Occipital lobe (tissue), 2 donors: ENCODE measurements around the gene AMN. TPM values are rescaled to one million over a fixed set of nuclear protein-coding genes. Genes with fewer than 3 reads are reported as not detected.

Experiments
- DNase-seq: peaks from one replicate; lab custom pipeline; 2025; lab: John Stamatoyannopoulos, UW
- total RNA-seq: library from RNA; depleted of rRNA; stranded (reverse); fragments of >200 nt; gene quantifications from one replicate; pipeline ENCODE4 v1.2.3, GENCODE V29; 2014

Gene AMN
- total RNA-seq, 1 donor from 2014 or later: not detected

- no peak for DNase-seq
Measured at GRCh38 chr14:102927878-102928411, 5.5 kb downstream of the AMN start.

DNA sequence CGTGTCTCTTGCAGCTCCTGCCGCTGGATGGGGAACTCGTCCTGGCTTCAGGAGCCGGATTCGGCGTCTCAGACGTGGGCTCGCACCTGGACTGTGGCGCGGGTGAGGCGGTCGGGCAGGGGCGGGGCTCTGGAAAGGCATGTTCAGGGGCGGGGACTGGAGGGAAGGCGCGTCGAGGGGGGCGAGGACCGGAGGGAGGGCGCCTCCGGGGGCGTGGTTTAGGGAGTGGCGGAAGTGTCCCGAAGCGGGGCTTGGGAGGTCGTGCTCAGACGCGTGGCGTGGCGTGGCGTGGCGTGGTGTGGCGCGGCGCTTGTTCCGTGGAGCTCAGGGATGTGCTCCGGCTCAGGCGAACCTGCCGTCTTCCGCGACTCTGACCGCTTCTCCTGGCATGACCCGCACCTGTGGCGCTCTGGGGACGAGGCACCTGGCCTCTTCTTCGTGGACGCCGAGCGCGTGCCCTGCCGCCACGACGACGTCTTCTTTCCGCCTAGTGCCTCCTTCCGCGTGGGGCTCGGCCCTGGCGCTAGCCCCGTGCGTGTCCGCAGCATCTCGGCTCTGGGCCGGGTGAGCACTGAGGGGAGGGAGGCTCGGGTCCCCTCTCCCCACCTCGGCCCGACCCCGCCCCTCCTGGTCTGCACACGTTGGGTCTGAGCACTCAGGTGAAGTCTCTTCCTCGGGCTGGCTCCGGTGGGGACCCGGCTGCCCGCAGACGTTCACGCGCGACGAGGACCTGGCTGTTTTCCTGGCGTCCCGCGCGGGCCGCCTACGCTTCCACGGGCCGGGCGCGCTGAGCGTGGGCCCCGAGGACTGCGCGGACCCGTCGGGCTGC is 6.2 kb downstream of the AMN start:
- DNase-seq: no peak

GRCh38 chr14:102929241-102930137 is 7.0 kb downstream of the AMN start:
- DNase-seq: no peak

DNA sequence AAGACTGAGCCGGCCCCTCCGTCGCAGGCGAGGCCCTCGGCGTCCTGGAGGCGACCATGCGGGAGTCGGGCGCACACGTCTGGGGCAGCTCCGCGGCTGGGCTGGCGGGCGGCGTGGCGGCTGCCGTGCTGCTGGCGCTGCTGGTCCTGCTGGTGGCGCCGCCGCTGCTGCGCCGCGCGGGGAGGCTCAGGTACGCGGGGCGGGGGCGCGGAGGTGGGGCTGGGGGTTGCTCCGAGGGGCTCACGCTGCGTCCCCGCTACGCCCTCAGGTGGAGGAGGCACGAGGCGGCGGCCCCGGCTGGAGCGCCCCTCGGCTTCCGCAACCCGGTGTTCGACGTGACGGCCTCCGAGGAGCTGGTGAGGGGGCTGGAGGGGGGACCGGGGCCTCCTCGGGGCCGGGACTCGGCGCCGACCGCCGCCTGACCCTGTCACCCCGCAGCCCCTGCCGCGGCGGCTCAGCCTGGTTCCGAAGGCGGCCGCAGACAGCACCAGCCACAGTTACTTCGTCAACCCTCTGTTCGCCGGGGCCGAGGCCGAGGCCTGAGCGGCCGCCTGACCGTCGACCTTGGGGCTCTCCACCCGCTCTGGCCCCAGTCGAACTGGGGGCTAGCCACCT is 7.8 kb downstream of the AMN start:
- no peak for DNase-seq

DNA sequence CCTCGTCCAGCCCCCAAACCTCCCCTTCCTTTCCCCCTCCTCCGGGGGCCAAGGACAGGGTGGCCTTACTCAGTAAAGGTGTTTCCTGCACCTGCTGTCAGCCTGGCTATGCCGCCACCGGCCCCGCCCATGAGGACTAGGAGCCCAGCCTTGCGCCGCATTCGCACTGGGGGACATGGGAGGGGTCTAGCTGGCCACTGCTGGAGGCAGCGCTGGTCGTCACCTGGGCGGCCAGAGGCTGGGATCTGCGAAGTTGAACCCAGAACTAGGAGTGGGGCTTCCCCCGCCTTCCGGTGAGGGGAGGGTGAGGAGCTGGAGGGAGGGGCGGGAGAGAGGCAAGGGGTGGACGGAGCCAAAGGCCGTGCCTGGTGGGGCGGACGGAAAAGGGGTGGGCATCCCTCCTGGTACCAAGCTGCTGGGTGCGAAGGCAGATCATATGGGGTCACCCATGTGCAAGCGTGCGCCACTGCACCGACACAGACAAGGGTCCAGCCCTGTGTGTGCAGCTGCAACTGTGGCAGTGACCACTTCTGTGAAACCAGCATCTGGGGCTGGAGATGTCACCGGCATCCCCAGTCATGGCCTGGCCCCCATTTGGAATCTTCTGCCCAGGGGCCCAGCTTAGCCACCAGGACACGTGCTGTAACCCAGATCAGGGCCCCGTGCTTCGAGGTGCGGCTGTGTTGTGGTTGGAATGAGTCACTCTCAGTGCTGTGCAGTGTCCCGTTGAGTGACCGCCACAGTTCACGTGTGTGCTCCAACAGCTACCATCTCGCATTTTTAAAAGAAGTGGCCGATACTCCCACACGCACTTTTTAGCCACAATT is 8.5 kb downstream of the AMN start:
- DNase-seq: no peak

- no peak for DNase-seq
Measured at GRCh38 chr14:102931580-102932285, 9.3 kb downstream of the AMN start.

GRCh38 chr14:102932484-102933248 is 10.2 kb downstream of the AMN start:
- no peak for DNase-seq

DNA sequence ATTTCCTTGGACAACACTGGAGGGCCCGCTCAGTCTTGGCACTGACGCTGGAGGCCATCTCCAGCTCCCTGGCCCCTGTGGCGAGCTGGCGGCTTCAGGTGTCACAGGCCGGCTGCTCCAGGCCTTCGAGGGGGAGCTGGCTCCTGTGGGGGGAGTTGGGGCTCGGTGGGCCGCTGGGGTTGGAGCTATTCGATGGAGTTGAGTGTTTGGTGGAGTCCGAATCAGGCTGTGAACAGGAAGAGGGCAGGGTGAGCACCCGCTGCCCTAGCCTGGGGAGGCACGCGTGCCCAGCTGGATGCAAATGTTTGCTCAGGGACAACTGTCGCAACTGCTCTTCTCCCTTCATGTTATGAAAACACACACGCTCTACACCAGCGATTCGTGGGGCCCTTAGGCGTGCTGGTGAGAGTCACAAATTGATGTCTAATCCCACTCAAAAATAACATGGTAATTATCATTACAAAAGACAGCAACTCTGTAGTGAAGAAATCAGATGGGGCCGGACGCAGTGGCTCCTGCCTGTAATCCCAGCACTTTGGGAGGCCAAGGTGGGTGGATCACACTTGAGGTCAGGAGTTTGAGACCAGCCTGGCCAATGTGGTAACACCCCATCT is 11.3 kb downstream of the AMN start:
- no peak for DNase-seq

- DNase-seq: no peak
Measured at GRCh38 chr14:102935756-102936155, 13.3 kb downstream of the AMN start.

DNA sequence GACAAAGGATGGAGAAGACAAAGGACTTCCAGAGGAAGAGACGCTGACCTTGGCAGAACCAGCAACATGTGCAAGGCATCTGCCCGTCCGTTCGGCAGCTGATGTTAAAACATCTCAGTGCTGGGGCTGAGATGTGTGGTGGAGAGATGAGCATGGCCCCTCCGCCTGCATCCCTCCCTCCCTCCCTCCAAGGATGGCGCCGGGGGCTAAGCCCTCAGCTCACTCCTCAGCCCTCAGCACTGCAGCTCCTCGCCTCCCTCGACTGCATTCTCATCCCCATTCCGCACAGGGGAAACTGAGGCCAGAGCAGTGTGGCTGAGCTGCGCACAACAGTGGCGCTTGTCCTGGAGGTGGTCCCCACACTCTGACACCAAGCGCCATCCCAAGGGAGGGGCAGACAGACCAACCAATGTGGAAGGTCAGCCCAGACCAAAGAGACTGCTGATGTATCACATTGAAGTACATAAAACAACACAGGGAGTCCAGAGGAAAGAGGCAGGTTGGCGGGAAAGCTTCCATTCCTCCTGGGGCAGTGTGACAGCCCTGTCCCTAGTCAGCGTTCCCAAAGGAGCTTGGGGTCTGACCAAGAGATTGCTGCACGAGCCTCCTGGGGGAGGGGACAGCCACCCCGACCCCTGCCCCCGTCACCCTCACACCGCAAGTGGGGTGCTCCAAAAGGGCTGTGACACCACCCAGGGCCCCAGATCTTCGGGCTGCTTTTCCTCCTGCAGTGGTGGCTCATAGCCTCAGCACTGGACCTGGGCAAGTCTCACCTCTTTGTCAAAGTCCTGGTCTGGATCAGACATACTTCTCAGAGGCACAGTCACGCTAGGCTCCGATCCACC is 15.1 kb downstream of the AMN start:
- DNase-seq: no peak

DNA sequence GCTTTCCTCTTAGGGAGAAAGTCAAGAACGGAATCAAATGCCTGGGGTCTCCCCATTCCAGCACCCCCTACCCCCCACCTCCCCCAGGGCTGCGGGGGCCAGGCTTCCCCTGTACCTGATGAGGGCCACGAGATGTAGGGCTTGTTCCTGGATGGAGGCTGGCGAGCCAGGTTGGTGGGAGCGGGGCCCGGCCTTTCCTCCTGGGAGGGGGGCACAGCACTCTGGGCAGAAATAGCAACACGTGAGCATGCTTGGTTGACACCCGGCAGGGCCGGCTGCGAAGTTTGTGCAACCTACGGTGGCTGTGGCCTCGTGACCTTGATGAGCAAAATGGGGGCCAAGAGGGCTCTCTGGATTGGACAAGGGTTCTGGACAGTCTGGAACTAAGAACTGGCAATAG is 15.7 kb downstream of the AMN start:
- DNase-seq: no peak

GRCh38 chr14:102939329-102939728 is 16.9 kb downstream of the AMN start:
- DNase-seq: no peak

GRCh38 chr14:102939820-102940561 is 17.5 kb downstream of the AMN start:
- DNase-seq: no peak

GRCh38 chr14:102940729-102941362 is 18.4 kb downstream of the AMN start:
- peak; percentile 16 for DNase-seq

DNA sequence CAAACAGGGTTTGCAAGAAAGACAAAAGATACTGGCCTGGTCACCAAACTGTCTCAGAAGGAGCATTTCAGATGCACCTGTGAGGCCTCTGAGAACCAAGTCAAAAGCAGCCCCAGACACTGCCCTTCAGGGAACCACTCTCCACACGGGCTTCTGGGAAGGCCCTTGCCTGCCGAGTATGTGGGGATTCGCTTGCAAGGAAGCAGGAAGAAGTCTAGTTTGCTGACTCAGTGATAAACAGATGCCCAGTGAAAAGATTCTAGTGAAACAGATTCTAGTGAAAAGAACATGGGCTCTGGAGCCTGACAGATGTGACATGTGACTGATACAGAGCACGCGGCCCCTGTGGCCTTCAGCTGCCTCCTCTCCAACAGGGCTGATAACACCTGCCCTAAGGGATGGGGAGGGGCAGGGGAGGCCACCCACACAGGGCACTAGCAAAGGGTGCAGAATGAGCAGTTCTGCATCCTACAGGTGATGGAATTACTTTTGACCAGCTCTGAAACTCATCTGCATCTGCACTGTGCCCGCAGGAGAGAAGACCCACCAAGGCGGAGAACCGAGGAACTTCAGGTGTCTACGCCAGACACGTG is 19.1 kb downstream of the AMN start:
- no peak for DNase-seq

GRCh38 chr14:102942069-102942468 is 19.6 kb downstream of the AMN start:
- DNase-seq: no peak

- no peak for DNase-seq
Measured at GRCh38 chr14:102943454-102943853, 21.0 kb downstream of the AMN start.
